Hepatocyte (in vitro differentiated cells): ENCODE data around the gene TMEM250.

ENCODE experiments used
- EZH2 ChIP-seq: fragments of 200-600 bp; sonication (generic); IDR thresholded peaks from 2 replicates; pipeline ENCODE4 v1.6.1; 2016; ENCODE audit warnings: antibody characterized with exemption, mild to moderate bottlenecking, borderline replicate concordance
- TF ChIP-seq, protein P1 (sequence below): fragments of 200-600 bp; sonication (generic); IDR thresholded peaks from 2 replicates; pipeline ENCODE4 v1.5.1; 2016; ENCODE audit warnings: antibody characterized with exemption, mild to moderate bottlenecking; ENCODE audit not compliant: poor library complexity

DNA sequence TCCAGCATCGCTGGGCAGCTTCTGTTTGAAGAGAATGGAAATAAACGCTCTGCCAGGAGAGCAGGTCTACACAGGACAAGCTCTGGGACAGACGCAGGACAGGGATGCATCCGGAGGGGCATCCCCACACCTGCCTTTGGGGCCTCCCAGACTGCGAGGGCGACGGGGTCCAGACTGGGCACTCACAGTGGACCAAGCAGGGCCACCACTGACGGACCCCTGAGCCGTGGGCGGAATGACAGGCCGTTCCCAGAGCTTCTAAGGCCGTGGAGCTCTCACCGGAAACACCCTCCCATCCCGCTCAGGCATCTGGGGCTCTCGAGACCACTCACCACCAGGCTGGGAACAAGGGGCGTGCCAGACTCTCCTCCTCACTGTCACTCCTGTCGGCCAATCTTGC lies 10.5 kb upstream of the TMEM250 start:
- TF ChIP-seq, protein P1, sequence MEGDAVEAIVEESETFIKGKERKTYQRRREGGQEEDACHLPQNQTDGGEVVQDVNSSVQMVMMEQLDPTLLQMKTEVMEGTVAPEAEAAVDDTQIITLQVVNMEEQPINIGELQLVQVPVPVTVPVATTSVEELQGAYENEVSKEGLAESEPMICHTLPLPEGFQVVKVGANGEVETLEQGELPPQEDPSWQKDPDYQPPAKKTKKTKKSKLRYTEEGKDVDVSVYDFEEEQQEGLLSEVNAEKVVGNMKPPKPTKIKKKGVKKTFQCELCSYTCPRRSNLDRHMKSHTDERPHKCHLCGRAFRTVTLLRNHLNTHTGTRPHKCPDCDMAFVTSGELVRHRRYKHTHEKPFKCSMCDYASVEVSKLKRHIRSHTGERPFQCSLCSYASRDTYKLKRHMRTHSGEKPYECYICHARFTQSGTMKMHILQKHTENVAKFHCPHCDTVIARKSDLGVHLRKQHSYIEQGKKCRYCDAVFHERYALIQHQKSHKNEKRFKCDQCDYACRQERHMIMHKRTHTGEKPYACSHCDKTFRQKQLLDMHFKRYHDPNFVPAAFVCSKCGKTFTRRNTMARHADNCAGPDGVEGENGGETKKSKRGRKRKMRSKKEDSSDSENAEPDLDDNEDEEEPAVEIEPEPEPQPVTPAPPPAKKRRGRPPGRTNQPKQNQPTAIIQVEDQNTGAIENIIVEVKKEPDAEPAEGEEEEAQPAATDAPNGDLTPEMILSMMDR: no peak
- no peak for TF ChIP-seq EZH2
